ENCODE measurements around the gene KRT71.

- TF ChIP-seq POLR2A (IDR thresholded peaks at IDR 0.05; ENCODE audit: low read length), result no peak
- TF ChIP-seq GATA1 (IDR thresholded peaks at IDR 0.05; ENCODE audit: low read depth, low read length), result no peak
These were observed 9.0 kb upstream of the KRT71 start for GRCh38 chr12:52561880-52562449.

Data from erythroblast (primary cell).